Stimulated activated CD8-positive, alpha-beta memory T cell treated with anti-CD3 and anti-CD28 coated beads, Interleukin-12 subunit alpha, Interleukin-12 subunit beta, amount 100 ng/mL, for 24 hours (primary cell): ENCODE data around the gene FMOD.
"Not testable (repeated sequence)": the region's sequence is repeated elsewhere in the genome, so short reads cannot be mapped to it uniquely, and the experiment has no call there.

ENCODE experiments used
- DNase-seq: peaks from one replicate; pipeline ENCODE4 v3.0.0-alpha.2; 2020; ENCODE audit errors: extremely low read depth

The FMOD gene

DNA sequence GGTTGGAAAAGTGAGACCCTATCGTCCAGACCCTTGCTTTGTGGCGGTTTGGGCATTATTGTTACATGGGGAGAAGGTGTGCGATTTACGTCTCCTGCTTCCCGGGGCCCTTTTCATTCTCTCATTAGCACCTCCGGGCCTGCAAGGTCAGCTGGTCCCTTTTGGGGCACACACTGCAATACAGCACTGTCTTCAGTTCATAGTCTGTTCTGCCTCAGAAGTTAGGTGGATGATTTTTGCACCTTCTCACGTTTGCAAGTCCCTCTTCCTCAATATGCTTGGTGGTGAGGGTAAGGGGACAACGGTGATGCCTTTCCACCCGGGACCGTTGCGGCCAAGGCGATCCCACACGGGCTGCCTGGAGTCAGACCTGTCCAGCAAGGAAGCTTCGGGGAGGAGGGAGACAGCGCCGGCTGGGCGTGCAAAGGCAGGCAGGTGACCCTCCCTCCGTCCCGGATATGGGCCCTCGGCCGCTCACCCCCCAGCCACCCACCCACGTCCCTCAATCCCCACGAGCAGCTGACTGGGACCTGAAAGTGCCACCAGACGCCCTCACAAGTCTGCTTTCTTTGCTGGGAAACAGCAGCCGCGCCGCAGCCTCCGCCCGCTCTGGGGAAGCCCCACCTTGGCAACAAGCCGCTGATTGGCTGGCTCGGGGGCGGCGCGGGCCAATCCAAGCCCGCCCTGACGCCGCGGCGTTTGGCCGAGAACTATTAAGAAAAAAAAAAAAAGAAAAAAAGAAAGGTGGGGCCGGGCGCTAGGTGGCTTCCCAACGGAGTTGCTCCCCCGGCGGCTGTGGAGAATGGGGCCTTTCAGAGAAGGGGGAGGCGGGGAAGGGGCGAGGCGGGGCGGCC lies 23.9 kb downstream of the FMOD start:
- peak; percentile 87 for DNase-seq

DNA sequence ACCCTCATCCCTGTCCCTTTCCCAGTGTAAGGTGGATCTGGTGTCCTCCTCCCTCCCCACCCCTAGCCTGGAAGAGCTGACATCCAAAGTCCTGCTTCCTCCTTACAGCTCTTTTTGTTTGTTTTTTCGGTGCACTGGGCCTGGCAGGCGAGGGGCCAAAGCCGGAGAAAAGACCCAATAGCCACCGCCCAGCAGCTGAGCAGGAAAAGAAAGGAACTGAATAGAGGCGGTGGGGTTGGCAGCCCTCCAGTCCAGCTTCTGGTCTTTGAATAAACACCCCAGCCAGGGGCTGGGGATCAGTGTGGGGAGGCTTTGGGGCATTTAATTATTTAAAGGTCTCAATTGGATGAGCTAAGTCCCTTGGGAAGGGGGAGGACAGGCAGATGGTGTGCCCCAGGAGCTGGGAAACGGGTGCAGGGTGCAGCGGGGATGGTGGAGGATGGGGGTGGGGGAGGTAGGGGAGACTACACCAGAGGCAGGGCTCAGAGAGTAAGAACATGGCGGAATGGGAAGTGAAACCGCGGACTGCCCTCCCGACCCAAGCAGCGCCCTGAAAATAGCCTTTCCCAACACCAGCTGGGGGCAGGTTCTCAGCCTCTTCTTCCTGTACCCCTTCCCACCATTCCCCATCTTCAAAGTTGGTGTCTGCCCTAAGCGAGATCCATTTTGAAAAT lies 25.4 kb downstream of the FMOD start:
- no peak for DNase-seq

DNA sequence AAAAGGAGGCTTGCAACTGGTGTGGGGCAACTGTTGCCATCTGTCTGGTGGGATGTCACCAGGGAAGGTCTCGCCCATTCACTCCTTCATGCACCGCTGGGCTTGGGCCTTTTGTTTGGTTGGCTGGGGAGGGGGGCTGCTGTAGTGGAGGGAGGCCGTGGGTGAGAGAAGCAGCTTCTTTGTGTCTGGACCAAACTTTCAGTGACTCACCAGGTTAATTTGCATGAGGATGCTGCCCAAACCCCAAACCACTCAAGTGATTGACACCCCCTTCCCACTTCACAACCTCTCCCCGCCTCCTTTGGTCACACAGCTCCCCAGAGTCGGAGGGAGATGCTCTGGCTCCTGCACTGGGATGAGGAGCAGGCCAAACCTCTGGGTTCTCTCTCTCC lies 25.9 kb downstream of the FMOD start:
- no peak for DNase-seq

DNA sequence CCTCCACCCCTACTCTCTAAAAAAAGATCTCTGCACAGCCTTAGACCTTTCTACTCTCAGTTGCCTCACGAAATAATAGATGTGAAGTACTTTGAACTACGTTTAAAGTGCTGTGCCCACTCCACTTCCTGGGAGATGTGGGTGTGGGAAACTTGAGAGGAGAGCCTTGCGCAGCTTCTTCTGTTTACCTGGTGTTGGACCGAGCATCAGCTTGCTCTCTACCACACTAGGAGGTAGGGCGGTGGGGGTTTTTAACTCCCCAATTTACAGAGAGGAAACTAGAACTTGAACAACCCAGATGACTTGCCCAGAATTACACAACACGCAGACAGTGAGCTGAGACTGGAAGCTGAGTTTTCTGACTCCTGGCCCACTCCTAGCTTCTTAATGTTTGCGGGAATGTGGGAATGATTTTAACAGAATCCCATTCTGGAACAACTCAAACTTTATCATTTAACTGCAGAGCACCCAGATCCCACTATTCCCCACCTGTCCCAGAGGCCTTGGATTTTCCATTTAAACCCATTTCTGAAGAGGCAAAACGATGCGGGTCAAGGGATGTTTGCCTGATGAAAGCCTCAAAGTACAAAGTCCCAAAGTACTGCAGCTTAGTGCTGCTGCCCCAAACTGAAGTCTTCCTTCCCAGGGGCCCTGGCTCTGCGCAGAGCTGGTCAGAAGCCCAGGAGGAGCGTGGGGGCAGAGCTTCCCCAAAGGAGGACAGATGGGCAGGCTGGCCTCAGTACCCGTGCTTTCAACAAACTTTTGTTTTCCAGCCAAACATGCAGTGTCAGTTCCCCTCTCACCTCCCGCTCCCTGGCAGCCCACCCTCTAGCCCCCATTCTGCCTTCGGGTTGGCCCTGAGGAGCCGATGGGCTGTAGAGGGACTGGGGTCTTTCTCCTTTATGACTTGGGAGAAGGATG lies 26.6 kb downstream of the FMOD start:
- no peak for DNase-seq

DNA sequence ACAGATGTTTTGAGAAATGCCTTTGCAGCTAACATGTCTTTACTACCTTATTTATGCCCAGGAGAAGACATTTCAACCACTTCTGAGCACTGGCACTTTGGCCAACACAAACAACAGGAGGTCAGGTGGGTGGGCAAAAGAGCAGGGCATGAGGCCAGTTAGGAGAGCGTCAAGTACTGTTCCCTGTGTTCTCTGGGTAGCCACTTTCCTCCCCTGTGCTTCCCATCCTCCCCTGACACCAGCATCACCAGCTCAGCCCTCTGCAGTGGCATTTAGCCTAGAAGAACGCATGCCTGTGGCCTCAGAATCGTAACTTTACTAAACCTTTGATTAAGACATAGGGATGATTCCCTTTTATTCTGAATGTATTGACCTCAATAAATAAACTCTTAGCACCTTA lies 27.3 kb downstream of the FMOD start:
- no peak for DNase-seq

DNA sequence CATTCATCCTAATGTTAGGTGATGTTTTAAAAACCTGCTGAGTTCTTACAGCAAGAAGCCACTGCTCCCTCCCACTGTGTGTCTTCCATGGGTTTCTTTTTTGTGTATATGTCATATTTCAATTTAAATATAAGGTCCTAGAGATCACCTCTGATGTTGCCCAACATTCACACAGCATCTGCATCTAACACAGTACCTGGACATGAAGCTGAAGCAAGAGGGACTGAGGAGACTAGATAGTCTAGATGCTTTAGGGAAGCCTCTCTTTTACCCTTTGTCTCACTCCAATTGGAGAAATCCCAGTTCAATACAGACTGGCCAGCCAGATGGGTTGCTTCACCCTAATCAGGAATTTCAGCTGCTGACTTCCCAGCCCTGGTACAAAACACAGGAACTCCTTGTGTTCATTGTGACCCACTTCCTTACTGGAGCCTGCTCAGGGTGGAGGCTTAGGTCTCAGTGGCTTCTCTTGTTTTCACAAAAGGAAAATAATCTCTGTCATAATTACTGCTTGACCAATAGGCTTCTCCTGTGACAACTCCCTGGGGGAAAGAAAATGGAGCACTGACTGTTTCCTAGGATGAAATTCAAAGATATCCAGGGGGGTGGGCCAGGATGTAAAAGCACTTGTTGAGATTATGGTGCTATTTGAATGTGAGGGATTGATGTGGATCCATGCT lies 28.3 kb downstream of the FMOD start:
- DNase-seq = no peak

DNA sequence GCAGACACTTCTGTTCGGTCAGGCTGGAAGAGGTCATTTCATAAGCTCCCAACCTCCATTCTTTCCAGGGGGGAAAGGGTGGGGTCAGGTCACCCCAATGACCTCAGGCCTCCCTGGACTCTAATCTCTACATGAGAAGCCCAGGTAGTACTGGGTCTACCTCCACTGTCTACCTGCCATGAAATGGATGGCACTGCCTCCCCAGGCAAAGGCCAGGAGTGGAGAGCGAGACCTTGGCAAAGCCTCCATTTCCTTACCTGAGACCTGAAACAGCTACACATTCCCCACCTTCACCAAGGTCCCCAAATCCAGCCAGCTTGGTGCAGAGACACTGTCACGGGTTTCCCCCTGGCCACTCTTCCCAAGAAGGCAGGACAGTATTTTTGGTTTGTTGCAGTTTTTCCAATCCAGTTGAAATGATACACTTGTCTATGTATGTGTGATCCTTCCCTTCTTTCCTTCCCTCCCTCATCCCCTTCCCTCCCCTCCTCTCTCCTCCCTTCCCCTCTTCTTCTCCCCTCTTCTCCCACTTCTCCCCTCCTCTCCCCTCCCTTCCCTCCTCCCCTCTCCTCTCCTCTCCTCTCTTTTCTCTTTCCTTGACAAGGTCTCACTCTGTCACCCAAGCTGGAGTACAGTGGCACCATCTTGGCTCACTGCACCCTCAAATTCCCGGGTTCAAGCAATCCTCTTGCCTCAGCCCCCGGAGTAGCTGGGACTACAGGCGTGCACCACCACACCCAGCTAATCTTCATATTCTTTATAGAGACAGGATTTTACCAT lies 29.5 kb downstream of the FMOD start:
- DNase-seq = no peak

DNA sequence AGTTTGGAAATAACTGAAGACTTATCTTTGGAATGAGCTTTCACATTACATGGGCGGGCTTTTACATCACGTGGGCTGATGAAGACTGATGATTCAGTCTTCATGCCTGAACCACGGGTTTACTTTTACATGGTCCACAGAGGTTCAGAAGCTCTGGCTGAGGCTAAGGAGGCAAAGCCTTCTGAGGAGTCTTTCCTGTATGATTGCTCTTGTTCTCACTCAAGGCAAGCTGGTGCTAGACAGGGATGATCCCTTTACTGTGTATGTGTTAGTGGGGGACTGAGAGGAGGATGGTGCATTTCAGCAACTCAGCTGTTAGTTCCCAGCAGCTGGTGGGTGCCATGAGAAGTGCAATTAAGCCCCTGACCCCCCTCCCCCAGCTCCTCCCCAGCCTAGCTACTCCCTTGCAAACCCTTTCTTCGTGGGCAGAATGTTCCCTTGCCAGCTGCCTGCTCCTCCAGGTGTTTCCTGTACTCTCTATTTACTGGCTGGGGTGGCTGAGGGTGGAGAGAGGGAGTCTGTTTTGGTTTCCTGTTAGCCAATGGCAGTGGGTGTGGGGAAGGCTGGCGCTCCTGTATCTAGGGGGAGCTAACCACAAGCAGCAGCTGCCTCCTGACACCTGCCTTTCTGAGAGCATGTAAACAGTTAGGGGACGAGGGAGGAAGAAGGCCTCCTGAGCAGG lies 30.2 kb downstream of the FMOD start:
- no peak for DNase-seq

DNA sequence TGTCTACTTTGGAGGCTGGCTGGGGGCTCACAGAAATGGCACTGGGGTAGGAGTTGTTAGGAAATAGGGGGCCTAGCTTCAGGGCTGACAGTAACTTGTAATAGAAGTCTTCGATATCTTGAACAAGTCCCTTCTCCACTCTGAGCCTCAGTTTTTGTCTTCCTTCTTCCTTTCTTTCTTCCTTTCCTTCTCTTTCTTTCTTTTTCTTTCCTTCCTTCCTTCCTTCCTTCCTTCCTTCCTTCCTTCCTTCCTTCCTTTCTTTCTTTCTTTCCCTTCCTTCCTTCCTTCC lies 32.7 kb downstream of the FMOD start:
- DNase-seq = no peak

DNA sequence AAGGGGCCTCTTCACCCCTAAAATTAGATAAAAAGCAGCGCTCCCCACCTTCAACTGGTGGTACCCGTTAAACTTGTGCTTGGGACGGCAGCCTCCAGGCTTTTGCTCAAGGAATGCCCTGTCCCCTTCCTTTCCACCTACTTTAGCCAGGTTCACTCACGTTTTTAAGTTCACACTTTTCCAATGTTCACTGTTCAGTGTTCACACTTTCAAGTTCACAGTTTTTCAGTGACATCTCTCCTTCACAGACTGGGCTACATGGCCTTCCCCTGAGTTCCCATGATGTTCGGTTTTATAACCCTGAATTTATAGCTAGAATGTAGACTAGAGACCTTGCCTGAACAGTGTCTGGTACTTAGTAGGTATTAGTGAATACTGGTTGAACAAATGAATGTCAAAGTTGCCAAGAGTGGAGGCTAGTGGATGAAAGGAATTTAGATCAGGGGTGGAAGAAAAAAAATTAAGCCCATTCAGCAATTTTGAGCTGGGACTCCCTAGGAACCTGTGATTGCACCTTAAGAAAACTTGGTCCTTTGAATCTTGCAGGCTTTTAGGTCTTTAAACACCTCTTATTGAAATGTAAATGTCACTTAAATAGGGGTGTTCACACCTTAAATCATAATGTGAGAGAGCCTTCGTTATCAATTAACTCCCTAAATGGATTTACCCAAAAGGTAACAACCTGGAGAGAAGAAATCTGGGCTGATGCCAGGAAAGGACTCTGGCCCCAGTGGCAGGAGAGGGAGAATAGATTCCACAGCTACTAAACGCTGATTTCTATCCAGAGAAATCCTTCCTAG lies 33.3 kb downstream of the FMOD start:
- DNase-seq = no peak

DNA sequence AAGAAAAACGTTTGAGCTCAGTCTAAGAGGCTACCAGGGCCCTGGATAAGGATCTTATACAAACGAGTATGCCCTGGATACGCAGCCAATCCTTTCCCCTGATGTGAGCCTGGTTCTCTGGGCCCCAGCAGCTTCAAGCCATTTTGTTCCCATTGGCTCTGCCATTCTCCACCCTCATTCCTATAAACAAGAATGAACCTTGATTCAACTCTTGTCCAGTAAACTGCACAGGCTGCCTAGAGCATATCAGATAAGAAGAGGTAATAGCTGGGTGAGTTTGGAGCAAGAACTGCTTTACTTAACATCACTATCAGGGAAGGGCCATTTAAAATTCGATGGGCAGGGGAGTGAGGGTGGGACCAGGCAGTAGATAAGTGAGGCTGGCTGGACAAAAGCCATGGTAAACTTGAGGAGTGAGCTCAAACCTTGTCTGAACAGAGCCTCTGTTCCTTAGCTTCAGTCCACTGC lies 34.3 kb downstream of the FMOD start:
- DNase-seq = no peak

DNA sequence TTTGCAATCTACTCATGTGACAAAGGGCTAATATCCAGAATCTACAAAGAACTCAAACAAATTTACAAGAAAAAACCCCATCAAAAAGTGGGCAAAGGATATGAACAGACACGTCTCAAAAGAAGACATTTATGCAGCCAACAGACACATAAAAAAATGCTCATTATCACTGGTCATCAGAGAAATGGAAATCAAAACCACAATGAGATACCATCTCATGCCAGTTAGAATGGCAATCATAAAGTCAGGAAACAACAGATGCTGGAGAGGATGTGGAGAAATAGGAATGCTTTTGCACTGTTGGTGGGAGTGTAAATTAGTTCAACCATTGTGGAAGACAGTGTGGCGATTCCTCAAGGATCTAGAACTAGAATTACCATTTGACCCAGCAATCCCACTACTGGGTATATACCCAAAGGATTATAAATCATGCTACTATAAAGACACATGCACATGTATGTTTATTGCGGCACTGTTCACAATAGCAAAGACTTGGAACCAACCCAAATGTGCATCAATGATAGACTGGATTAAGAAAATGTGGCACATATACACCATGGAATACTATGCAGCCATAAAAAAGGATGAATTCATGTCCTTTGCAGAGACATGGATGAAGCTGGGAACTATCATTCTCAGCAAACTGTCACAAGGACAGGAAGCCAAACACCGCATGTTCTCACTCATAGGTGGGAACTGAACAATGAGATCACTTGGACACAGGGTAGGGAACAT lies 36.7 kb downstream of the FMOD start:
- DNase-seq = not testable (repeated sequence)

DNA sequence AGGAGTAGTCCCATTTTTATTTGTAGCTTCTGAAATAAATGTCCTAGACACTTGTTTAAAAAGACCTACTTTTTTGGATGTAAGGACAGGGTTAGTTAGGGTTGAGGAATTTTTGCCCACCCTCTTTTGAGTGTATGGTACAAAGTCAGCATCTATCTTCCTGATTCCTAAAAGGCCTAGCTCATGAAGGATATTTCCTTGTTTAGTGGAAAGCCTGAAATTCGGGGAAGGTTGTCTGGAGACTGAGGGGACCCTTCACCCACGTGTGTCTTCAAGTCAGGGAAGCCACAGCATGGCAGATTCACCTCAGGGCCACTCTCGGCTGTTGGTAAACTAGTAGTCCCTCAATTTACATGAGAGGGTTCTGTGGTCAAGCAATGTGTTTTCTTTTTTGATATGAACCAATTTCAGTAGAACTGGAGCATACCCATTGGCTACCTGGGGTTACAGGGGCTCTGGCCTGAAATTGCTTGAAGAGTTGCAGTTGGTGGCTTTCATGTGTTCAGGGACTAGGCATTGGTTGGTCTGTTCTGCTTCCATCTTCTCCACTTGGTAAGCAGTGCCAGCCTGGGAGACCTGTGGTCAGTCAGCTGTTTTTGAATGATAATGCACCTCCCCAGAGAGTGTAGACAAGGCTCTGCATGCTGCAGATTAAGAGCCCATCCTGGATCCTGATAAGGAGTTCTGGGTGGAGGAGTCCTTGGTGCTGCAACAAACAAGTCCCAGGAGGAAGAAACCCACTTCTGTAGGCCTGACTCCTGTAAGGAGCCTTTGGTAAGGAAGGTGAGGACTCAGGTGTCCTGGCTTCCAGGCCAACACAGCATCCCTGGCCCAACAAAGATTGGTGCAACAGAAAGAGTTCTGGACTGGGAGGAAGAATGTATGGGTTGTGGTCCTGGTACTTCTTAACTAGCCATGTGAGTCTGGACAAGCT lies 39.3 kb downstream of the FMOD start:
- DNase-seq = no peak

DNA sequence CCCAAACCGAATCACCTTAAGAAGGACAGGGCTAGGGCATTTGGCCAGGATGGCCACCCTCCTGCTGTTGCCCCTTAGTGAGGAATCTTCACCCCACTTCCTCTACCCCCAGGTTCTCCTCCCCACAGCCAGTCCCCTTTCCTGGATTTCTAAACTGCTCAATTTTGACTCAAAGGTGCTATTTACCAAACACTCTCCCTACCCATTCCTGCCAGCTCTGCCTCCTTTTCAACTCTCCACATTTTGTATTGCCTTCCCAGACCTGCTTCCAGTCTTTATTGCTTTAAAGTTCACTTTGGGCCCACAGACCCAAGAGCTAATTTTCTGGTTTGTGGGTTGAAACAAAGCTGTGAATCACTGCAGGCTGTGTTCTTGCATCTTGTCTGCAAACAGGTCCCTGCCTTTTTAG lies 42.0 kb downstream of the FMOD start:
- DNase-seq = no peak

DNA sequence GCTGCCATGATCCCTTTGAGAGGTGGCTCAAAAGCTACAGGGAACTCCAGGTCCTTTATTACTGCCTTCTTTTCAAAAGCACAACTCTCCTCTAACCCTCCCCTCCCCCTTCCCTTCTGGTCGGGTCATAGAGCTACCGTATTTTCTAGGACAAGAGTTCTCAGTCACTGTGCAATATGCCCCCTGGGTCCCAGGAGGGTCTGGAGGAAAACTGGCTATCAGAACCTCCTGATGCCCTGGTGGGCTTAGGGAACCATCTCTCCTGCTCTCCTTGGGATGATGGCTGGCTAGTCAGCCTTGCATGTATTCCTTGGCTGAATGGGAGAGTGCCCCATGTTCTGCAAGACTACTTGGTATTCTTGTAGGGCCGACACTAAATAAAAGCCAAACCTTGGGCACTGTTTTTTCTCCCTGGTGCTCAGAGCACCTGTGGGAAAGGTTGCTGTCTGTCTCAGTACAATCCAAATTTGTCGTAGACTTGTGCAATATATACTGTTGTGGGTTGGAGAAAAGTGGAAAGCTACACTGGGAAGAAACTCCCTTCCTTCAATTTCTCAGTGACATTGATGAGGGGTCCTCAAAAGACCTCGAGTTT lies 42.5 kb downstream of the FMOD start:
- DNase-seq = no peak

DNA sequence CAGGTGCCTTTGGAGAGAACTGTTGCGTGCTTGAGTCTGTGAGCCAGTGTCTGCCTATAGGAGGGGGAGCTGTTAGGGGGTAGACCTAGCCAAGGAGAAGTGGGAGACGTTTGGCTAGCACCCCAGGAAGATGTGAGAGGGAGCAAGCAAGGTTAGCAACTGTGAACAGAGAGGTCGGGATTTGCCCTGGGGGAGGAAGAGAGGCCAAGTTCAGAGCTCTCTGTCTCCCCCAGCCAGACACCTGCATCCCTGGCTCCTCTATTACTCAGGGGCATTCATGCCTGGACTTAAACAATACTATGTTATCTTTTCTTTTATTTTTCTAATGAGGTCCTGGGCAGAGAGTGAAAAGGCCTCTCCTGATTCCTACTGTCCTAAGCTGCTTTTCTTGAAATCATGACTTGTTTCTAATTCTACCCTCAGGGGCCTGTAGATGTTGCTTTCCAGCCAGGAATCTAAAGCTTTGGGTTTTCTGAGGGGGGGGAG lies 43.2 kb downstream of the FMOD start:
- no peak for DNase-seq

DNA sequence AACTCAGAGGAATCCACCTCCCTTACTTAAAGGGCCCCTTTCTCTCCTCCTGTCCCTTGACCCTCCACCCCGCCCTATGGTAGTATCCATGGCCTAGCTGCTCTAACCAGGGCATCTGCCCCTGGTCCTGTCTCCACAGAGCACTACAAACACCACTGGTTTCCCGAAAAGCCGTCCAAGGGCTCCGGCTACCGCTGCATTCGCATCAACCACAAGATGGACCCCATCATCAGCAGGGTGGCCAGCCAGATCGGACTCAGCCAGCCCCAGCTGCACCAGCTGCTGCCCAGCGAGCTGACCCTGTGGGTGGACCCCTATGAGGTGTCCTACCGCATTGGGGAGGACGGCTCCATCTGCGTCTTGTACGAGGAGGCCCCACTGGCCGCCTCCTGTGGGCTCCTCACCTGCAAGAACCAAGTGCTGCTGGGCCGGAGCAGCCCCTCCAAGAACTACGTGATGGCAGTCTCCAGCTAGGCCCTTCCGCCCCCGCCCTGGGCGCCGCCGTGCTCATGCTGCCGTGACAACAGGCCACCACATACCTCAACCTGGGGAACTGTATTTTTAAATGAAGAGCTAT lies 43.9 kb downstream of the FMOD start:
- DNase-seq = no peak
